Measurements from ENCODE around the gene RASGRP4. TPM values are rescaled to one million over a fixed set of nuclear protein-coding genes. Genes with fewer than 3 reads are reported as not detected.
A peak's percentile ranks its signal among the peaks of the same experiment; 100 is the strongest.

RASGRP4 gene
- total and polyA plus RNA-seq, 7 donors: 0.69 to 3.6 (median 3.0) TPM

GRCh38 chr19:38381138-38381537, 44.9 kb downstream of the RASGRP4 start:
- Histone ChIP-seq H3K36me3 (peaks cover 49 to 90% (median 61%) of the 10 kb centered on the region in 4 donors), H3K27ac (no peak overlapping the region)
- intact Hi-C loops (cut with DNase I): no loop called here

DNA sequence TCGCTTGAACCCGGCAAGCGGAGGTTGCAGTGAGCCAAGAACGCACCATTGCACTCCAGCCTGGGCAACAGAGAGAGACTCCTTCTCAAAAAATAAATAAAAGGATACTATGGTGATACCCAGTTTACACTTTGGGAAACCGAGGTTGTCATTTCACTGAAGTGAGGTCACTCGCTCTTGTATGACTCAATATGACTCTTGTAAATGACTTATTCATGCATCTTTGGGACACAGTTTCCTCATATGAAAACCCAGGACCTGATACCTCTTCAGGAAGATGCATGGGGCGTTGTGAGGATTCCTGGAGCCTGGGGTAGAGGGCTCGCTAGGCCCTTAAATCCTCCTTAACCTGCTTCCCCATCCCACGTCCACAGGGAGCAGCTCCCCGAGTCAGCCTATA, 47.2 kb downstream of the RASGRP4 start:
- Histone ChIP-seq H3K4me3 (no peak overlapping the region), H3K36me3 (peaks cover 43 to 77% (median 56%) of the 10 kb centered on the region in 4 donors), H3K4me1 (peaks cover 0 to 26% (median 22%) of the 10 kb centered on the region in 4 donors), H3K9me3 (no peaks in the 10 kb centered on the region), H3K27me3 (peaks cover 0 to 42% (median 37%) of the 10 kb centered on the region in 3 donors), H3K27ac (no peak overlapping the region)
- intact Hi-C loops (cut with DNase I): no loop called here
- WGBS, 2 donors: 94 to 97% methylated on average over 10 of the region's 10 CpGs
- no peak for TF ChIP-seq POLR2AphosphoS5 (IDR thresholded peaks at IDR 0.05)
- no peak for TF ChIP-seq POLR2A (IDR thresholded peaks at IDR 0.05)
- TF ChIP-seq, protein P1, sequence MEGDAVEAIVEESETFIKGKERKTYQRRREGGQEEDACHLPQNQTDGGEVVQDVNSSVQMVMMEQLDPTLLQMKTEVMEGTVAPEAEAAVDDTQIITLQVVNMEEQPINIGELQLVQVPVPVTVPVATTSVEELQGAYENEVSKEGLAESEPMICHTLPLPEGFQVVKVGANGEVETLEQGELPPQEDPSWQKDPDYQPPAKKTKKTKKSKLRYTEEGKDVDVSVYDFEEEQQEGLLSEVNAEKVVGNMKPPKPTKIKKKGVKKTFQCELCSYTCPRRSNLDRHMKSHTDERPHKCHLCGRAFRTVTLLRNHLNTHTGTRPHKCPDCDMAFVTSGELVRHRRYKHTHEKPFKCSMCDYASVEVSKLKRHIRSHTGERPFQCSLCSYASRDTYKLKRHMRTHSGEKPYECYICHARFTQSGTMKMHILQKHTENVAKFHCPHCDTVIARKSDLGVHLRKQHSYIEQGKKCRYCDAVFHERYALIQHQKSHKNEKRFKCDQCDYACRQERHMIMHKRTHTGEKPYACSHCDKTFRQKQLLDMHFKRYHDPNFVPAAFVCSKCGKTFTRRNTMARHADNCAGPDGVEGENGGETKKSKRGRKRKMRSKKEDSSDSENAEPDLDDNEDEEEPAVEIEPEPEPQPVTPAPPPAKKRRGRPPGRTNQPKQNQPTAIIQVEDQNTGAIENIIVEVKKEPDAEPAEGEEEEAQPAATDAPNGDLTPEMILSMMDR (IDR thresholded peaks at IDR 0.05): no peak
- no peak for TF ChIP-seq EP300 (IDR thresholded peaks at IDR 0.05)
- no peak for DNase-seq

More at GRCh38 chr19:38381138-38381537, 44.9 kb downstream of the RASGRP4 start:
- Histone ChIP-seq H3K4me1 (peaks cover 0 to 18% (median 11%) of the 10 kb centered on the region in 4 donors), H3K4me3 (no peak overlapping the region), H3K9me3 (no peaks in the 10 kb centered on the region), H3K27me3 (peaks cover 2 to 65% (median 60%) of the 10 kb centered on the region in 3 donors)
- TF ChIP-seq POLR2AphosphoS5 (IDR thresholded peaks at IDR 0.05) (no peak), EP300 (IDR thresholded peaks at IDR 0.05) (no peak), POLR2A (IDR thresholded peaks at IDR 0.05) (no peak)
- TF ChIP-seq, protein P1 (IDR thresholded peaks at IDR 0.05): no peak
- 95 to 96% methylated on average over 9 of the region's 9 CpGs for WGBS, 2 donors
- no peak for DNase-seq

DNA sequence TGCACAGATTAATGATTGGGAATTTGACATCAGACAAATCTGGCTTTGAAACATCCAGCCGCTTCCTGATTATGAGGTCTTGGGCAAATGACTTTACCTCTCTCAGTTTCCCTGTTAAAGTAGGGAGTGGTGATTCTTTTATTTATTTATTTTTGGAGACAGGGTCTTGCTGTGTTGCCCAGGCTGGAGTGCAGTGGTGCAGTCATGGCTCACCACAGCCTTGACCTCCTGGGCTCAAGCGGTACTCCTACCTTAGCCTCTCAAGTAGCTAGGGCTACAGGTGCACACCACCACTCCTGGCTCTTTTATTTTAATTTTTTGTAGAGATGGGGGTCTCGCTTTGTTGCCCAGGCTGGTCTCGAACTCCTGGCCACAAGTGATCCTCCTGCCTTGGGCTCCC, 49.0 kb downstream of the RASGRP4 start:
- peaks cover 0 to 26% (median 22%) of the 10 kb centered on the region in 4 donors for H3K4me1 ChIP-seq
- peaks cover 28 to 59% (median 39%) of the 10 kb centered on the region in 4 donors for H3K36me3 ChIP-seq
- no peak overlapping the region for H3K4me3 ChIP-seq
- no peaks in the 10 kb centered on the region for H3K9me3 ChIP-seq
- intact Hi-C loops (cut with DNase I): no loop called here
- no peak overlapping the region for H3K27ac ChIP-seq
- 98 to 99% methylated on average over 4 of the region's 4 CpGs for WGBS, 2 donors
- H3K27me3 ChIP-seq: peaks cover 0 to 26% (median 19%) of the 10 kb centered on the region in 3 donors
- TF ChIP-seq POLR2AphosphoS5 (IDR thresholded peaks at IDR 0.05) (no peak), EP300 (IDR thresholded peaks at IDR 0.05) (no peak), POLR2A (IDR thresholded peaks at IDR 0.05) (no peak)
- TF ChIP-seq, protein P1 (IDR thresholded peaks at IDR 0.05): no peak
- no peak for DNase-seq

GRCh38 chr19:38376576-38376975, 49.4 kb downstream of the RASGRP4 start:
- Histone ChIP-seq H3K36me3 (peaks cover 24 to 54% (median 35%) of the 10 kb centered on the region in 4 donors), H3K9me3 (no peaks in the 10 kb centered on the region), H3K27me3 (peaks cover 0 to 22% (median 14%) of the 10 kb centered on the region in 3 donors), H3K4me1 (peaks cover 0 to 26% (median 22%) of the 10 kb centered on the region in 4 donors), H3K27ac (no peak overlapping the region), H3K4me3 (no peak overlapping the region)
- no peak for DNase-seq
- no peak for TF ChIP-seq POLR2AphosphoS5 (IDR thresholded peaks at IDR 0.05)
- no peak for TF ChIP-seq POLR2A (IDR thresholded peaks at IDR 0.05)
- intact Hi-C loops (cut with DNase I): no loop called here
- 85 to 89% methylated on average over 3 of the region's 3 CpGs for WGBS, 2 donors

GRCh38 chr19:38375748-38376147, 50.3 kb downstream of the RASGRP4 start:
- TF ChIP-seq POLR2A (IDR thresholded peaks at IDR 0.05) (no peak), POLR2AphosphoS5 (IDR thresholded peaks at IDR 0.05) (no peak), EP300 (IDR thresholded peaks at IDR 0.05) (no peak)
- TF ChIP-seq, protein P1 (IDR thresholded peaks at IDR 0.05): no peak
- Histone ChIP-seq H3K9me3 (no peaks in the 10 kb centered on the region), H3K36me3 (peaks cover 16 to 46% (median 26%) of the 10 kb centered on the region in 4 donors), H3K4me3 (peak overlapping the region in 3 of 4 donors; percentile 70 to 77 (median 77)), H3K27me3 (peaks cover 0 to 13% (median 6%) of the 10 kb centered on the region in 3 donors), H3K27ac (peak overlapping the region in 1 of 4 donors; percentile 88), H3K4me1 (peaks cover 0 to 26% (median 22%) of the 10 kb centered on the region in 4 donors)
- intact Hi-C loops (cut with DNase I): no loop called here
- no peak for DNase-seq
- WGBS, 2 donors: 90 to 91% methylated on average over 5 of the region's 5 CpGs
